Suppressor macrophage (primary cell): ENCODE measurements around the gene CD24.
"Not testable (repeated sequence)": the region's sequence is repeated elsewhere in the genome, so short reads cannot be mapped to it uniquely, and the experiment has no call there.

ENCODE experiments used
- DNase-seq, 4 experiments: peaks; one replicate each; pipeline ENCODE4 v3.0.0-alpha.2; 2020 to 2022
- total RNA-seq, 17 experiments: gene quantifications; one replicate each; lab custom pipeline; 2026; ENCODE audit warnings: mixed read lengths in 6 of 17, inconsistent platforms in 3 of 17; lab: John Stamatoyannopoulos, UW

The CD24 gene, protein sequence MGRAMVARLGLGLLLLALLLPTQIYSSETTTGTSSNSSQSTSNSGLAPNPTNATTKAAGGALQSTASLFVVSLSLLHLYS
- total RNA-seq = 0 to 1.3 (median 0.17) reads per million in 17 experiments

- peak in 1 of 4 experiments; percentile 4 for DNase-seq
Observed at GRCh38 chr6:106974336-106974998, at the start of gene CD24. CD24 (minus strand) TSS chr6:106974729; CDS start chr6:106974646, 83 bp downstream.

GRCh38 chr6:107021446-107022185, 47.1 kb upstream of the CD24 start:
- no peak for DNase-seq

GRCh38 chr6:107020239-107020638, 45.7 kb upstream of the CD24 start:
- no peak for DNase-seq

GRCh38 chr6:107019628-107020027, 45.1 kb upstream of the CD24 start:
- DNase-seq = not testable (repeated sequence)

DNA sequence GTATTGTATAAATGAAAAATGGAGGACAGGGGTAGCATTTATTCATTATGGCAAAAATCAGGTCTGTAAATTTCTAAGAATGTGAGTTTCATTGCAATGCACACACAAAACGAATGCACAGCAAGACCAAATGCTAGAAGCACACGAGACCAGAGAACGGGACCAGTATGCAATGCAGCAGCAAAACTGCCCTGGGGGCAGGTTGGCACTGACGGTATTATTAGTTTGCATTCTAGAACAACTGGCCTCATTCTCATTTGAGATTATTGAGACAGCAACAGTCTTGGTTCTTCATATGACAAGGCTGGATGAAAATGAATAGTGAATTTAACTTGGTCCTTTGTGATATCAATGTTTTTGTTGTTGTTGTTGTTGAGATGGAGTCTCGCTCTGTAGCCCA, 44.5 kb upstream of the CD24 start:
- no peak for DNase-seq

GRCh38 chr6:107009499-107009898, 35.0 kb upstream of the CD24 start:
- DNase-seq = no peak

DNA sequence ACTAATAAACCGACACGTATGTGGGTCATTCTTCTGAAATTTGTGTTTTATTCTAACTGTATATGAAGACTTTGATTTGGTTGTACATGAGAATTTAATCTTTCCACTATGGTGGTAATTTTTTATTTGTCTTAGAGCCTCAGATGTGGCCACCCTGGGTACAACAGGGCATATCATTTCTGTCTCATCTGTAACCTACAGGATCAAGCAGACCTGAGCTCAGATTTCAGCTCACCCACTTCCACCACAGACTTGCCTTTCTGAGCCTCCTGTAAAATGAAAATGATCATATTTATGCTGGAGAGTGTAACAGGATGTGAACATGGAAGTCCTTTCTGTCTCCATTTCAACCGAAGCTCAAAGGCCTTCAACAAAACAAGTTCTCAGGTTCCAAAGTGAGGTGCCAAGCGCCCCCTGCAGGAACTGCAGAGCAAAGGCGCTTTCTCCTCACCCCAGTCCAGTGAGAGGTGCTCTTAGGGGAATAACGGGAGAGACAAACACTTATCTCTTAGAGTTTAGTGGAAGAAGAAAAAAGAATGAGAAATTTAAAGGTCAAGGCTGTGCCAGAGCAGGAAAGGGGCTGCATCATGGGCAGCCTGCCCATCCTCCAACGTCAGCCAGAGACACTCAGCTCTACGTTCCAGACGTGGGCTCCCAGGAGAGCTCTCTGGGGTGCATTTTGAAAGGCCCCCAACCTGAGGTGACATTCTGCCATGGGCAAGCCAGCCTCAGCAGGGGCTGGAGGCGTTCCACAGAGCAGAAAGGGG, 23.0 kb upstream of the CD24 start:
- peak; percentile 61 to 75 (median 68) for DNase-seq

DNA sequence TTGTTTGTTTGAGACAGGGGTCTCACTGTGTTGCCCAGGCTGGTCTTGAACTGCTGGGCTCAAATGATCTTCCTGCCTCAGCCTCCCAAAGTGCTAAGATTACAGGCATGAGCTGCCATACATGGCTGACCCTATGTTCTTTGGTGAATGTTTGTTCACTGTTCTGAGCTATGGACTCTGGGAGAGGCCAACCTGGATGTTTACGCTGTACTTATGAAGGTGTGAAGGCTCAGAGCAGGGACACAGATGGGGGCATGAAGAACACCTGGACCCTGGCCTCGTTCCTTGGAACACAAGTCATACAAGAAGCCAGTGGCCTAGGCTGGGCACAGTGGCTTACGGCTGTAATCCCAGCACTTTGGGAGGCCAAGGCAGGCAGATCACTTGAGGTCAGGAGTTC, 21.1 kb upstream of the CD24 start:
- no peak for DNase-seq

GRCh38 chr6:106989737-106990136, 15.2 kb upstream of the CD24 start:
- DNase-seq = not testable (repeated sequence)

DNA sequence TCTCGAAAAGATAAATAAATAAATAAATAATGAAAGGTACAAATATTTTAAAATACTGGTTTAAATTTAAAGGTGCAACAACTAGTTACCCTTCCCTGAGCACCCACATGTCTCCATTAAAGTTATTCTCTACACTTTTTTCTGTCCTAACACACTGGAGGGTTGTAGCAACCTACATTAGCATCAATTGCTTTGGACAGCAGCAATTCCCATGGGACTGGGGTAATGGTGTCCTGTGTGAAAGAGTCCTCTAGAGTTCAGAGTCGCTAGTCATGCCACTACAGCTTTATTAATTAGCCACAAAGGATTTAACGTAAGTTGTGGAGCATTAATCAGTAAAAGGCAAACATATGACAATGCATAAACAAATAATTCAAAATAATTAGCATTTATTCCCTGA, 14.1 kb upstream of the CD24 start:
- no peak for DNase-seq

GRCh38 chr6:106981926-106982325, 7.4 kb upstream of the CD24 start:
- DNase-seq = no peak

DNA sequence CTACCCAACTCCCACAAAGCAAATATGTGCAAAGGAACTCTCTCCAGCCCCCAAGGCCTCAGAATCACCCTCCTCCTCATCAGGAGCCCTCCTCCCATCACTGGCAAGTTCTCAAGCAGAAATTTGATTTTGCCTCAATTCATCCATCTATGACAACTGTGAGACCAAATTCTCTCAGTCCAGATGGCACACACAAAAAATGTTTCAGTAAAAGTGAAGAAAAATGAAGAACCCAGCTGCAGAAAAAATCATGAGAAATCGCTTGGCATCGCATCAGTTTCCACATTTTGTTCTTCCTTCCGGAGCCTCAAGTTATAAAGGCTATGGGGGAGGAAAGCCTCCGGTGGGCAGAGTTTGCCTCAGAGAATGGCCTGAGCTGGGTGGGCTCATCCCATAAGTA, 6.4 kb upstream of the CD24 start:
- no peak for DNase-seq

- DNase-seq = peak; percentile 84 to 94 (median 92)
Observed at GRCh38 chr6:106979435-106979884, 4.9 kb upstream of the CD24 start.

DNA sequence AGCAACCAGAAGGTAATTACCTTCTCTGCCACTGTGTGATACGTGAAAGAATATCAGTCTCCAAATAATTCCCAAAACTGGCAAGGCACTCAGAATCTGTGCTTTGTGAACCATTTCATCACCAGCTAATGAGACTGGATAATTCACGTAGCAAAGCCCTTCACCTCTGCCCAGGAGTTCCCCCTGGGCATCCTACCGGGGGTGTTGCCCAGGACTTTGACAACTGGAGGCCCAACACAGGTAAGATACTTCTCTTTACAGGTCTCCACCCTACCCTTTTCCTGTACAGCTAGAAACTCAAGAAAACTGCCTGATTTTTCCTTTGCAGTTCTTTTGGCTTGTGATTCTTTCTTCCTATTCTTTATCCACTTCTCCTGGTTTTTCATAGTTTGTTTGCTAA, 2.7 kb upstream of the CD24 start:
- no peak for DNase-seq

DNA sequence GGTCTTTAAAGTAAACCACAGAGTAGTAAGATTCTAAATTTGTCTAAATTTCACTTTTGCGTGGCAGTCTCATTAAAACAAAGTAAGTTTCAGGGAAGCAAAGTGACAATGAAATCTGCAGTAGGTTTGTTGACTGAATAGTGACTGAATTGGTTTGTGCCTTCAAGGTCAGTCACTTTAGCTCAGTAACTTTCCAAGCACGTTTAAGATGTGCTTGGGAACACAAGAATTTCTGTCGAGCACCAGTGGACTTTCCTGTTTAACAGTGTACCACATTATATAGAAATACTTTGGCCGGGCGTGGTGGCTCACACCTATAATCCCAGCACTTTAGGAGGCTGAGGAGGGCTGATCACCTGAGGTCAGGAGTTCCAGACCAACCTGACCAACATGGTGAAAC, 1.7 kb upstream of the CD24 start:
- DNase-seq = no peak

- no peak for DNase-seq
Observed at GRCh38 chr6:106975738-106976064, 1.2 kb upstream of the CD24 start.

DNA sequence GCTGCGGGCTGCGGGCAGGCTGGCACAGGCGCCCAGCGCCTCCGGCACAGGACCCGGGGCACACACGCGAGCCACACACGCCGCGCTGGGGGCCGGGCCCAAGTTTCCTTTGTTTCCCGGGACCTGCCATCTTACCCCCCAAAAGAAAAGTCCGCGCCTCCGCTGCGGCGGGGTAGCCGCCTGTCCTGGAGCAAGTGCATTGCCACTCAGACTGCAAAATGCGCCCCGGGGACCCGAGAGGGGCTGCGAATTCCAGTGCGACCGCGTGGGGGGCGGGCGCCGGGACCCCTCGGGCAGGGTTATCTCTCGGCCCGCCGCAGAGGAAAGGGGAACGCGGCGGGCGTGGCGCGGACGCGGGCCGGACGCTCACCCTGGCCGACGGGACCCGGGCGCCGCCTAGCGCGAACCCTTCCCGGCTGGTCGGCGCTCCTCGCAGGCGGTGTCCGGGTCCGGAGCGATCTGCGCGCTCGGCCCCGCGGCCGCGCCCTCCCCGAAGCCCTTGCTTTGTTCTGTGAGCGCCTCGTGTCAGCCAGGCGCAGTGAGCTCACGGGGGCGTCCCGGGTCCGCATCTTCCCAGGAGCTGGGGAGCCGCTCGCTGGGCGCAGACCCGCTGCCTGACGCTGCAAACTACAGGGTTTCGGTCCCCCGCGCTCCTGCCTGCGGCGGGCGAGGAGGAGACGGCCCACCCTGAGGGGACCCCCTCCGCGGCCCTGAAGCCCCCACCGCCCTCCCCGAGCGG, 639 bp upstream of the CD24 start:
- DNase-seq = peak; percentile 25 to 74 (median 42)

DNA sequence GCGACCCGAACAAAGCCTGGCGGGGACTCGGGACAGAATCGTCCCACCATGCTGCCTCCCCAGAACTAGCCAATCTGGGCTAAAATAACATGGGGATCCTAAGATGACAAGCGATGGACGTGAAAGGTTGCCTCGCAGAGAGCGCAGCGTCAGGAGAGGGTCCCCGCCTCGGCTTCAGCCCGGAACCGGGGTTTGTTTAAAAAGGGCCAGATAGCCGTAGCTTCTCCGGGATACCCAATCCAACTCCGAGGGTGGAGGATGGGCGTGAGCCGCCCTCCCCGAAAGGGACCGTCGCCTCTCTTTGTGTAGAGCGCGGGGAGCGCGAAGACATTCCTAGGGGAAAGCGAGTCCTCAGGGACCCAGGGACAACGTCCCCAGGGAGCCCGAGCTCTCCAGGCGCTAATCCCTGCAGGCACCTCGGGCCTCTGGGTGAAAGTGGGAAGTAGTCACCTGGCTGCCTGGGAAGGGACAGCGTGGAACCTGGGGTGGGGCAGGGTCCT, 643 bp downstream of the CD24 start:
- DNase-seq = peak in 1 of 4 experiments; percentile 4

GRCh38 chr6:106973018-106973835, 1.3 kb downstream of the CD24 start:
- DNase-seq = no peak

DNA sequence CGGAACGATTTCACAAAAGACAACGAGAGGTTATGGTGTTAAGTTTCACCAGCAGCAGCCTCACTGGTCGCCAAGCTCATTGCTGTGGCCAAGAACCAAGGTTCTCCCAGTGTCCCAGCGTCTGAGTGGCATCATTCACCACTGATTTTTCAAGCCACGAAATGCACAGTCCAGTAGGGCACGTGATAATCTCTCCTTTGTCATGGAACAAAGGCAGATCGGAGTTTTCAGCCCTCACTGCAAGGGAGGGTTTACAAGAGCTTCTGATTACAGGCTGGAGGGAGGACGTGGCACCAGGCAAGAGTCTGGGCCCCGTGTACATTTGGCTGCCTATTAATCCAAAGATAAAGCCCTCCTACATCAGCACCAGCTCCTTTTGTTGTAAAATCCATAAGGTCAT, 2.0 kb downstream of the CD24 start:
- no peak for DNase-seq

DNA sequence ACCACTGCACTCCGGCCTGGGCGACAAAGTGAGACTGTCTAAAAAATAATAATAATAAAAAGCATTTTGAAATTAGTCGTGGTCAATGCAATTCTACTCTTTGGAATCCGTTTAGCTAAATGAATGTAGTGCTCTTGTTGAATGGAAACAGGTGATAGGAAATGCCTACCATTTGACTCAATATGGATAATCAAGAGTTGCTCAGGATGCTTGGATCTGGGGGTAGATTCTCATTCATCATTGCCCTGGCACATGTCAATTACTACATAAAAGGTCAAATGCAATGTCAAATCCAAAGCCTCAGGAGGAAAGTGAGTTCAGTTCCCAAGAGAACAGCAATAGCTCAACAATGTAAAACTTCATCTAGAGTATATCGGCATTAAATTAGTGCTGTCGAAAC, 3.8 kb downstream of the CD24 start:
- not testable (repeated sequence) for DNase-seq
